Raji (cell line): ENCODE results near the gene RRP1B.

ENCODE experiments used
- POLR2A ChIP-seq: IDR thresholded peaks from 2 replicates; pipeline ENCODE4 v1.6.1; 2011; ENCODE audit warnings: low read depth, low read length, control low read depth; ENCODE audit not compliant: insufficient read depth

RRP1B gene

GRCh38 chr21:43720539-43721166 lies 61.3 kb downstream of the RRP1B start:
- no peak for TF ChIP-seq POLR2A

GRCh38 chr21:43721206-43721605 lies 61.8 kb downstream of the RRP1B start:
- no peak for TF ChIP-seq POLR2A

- TF ChIP-seq POLR2A, result no peak
These were observed 62.6 kb downstream of the RRP1B start for GRCh38 chr21:43721939-43722338.

- no peak for TF ChIP-seq POLR2A
These were observed 64.3 kb downstream of the RRP1B start for GRCh38 chr21:43723648-43724047.

GRCh38 chr21:43726686-43727518 lies 67.5 kb downstream of the RRP1B start:
- TF ChIP-seq POLR2A, result no peak

GRCh38 chr21:43727519-43728153 lies 68.3 kb downstream of the RRP1B start:
- TF ChIP-seq POLR2A, result no peak

GRCh38 chr21:43728154-43728466 lies 68.8 kb downstream of the RRP1B start:
- TF ChIP-seq POLR2A, result no peak

GRCh38 chr21:43728467-43729390 lies 69.4 kb downstream of the RRP1B start:
- TF ChIP-seq POLR2A, result no peak

GRCh38 chr21:43731476-43731875 lies 72.1 kb downstream of the RRP1B start:
- TF ChIP-seq POLR2A, result no peak

- no peak for TF ChIP-seq POLR2A
These were observed 72.7 kb downstream of the RRP1B start for GRCh38 chr21:43731891-43732711.

GRCh38 chr21:43733060-43733459 lies 73.7 kb downstream of the RRP1B start:
- no peak for TF ChIP-seq POLR2A

GRCh38 chr21:43733529-43734071 lies 74.2 kb downstream of the RRP1B start:
- TF ChIP-seq POLR2A, result no peak

GRCh38 chr21:43734131-43734927 lies 75.0 kb downstream of the RRP1B start:
- no peak for TF ChIP-seq POLR2A
